Measurements from ENCODE around the gene TAF3.

Gene TAF3

DNA sequence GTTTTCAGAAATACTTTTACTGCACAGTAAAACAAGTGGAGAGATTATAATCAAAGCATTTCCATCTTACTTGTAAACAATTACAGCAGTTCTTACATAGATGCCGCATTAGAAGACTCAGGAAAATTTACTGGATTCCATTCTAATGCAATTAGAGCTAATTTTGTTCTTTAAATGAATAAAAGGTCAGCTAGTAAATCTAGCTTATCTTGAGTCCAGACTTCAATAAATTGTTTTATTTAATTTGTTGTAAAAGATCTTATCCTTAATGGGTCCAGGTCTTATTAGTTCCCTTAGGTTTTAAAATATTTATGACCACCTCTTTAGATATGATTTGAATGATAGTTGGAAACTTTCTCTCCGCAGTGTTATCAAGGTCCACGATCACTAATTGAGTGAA, 166.0 kb downstream of the TAF3 start:
- Histone ChIP-seq H2BK15ac (ENCODE audit: low read length) (no peak overlapping the region), H3K36me3 (replicated peaks in 1 of 2; ENCODE audit: control insufficient read depth in 2 of 2, insufficient read depth in 2 of 2, low read length in 2 of 2) (peaks cover 0 to 2% of the 10 kb centered on the region in 2 donors), H2AK5ac (ENCODE audit: low read depth, low read length) (no peak overlapping the region), H3K23ac (ENCODE audit: low read depth, low read length, poor library complexity) (no peak overlapping the region), H3K4me2 (ENCODE audit: insufficient read depth, low read length, poor library complexity, severe bottlenecking) (no peak overlapping the region), H3K4me3 (ENCODE audit: low read length in 2 of 2) (no peak overlapping the region), H3K79me1 (ENCODE audit: low read depth, low read length) (no peaks in the 10 kb centered on the region), H3K4ac (ENCODE audit: low read length) (no peak overlapping the region), H4K8ac (ENCODE audit: low read depth, low read length) (no peak overlapping the region), H3K4me1 (ENCODE audit: control insufficient read depth in 2 of 2, insufficient read depth in 1 of 2, low read depth in 1 of 2, low read length in 2 of 2) (no peaks in the 10 kb centered on the region), H3K18ac (ENCODE audit: low read length) (no peak overlapping the region), H2BK12ac (ENCODE audit: low read length) (no peak overlapping the region), H4K91ac (ENCODE audit: low read depth, low read length, poor library complexity) (no peak overlapping the region), H2BK5ac (ENCODE audit: low read length) (no peak overlapping the region), H3K9ac (ENCODE audit: low read depth, low read length, poor library complexity) (no peak overlapping the region), H3K14ac (ENCODE audit: low read length) (no peak overlapping the region), H2AFZ (ENCODE audit: low read length) (no peak overlapping the region), H3K27me3 (ENCODE audit: control insufficient read depth in 3 of 3, insufficient read depth in 3 of 3, low read depth in 1 of 3, low read length in 3 of 3) (no peaks in the 10 kb centered on the region), H3K9me3 (replicated peaks in 1 of 2; ENCODE audit: control insufficient read depth in 2 of 2, insufficient read depth in 1 of 2, low read depth in 1 of 2, low read length in 2 of 2) (no peaks in the 10 kb centered on the region), H3K27ac (replicated peaks; ENCODE audit: low read length) (no peak overlapping the region), H2BK120ac (ENCODE audit: low read depth, low read length) (no peak overlapping the region)
- no CpG with 5 or more reads among the region's 3 CpGs for WGBS, 2 donors (ENCODE audit: extremely low coverage in 2 of 2, insufficient read length in 2 of 2, insufficient replicate concordance in 1 of 2)
- DNase-seq (ENCODE audit: low spot score), result no peak

DNA sequence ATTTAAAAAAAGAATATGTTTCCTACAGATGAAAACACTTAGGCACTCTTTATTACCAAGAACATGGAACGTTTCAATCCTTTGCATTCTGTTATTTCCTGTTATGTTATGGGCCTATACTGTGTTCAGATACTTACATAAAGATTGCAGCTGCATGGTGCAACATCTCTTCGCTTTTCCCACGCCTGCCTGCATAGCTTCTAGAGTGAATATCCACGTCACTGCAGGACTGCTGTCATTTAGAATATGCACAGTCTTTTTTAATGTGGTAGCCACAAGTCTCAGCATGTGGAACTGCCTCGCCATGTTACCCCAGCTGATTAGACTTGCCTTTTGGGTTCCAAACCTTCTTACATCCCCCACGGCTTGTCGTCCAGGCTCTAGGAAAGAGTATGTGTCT, 166.6 kb downstream of the TAF3 start:
- peaks cover 0 to 2% of the 10 kb centered on the region in 2 donors for H3K36me3 ChIP-seq (replicated peaks in 1 of 2; ENCODE audit: control insufficient read depth in 2 of 2, insufficient read depth in 2 of 2, low read length in 2 of 2)
- no peak overlapping the region for H3K4ac ChIP-seq (ENCODE audit: low read length)
- no peak overlapping the region for H3K4me2 ChIP-seq (ENCODE audit: insufficient read depth, low read length, poor library complexity, severe bottlenecking)
- H4K8ac ChIP-seq (ENCODE audit: low read depth, low read length), result no peak overlapping the region
- no peak overlapping the region for H3K18ac ChIP-seq (ENCODE audit: low read length)
- H2BK15ac ChIP-seq (ENCODE audit: low read length), result no peak overlapping the region
- no peak overlapping the region for H2AFZ ChIP-seq (ENCODE audit: low read length)
- H3K27ac ChIP-seq (replicated peaks; ENCODE audit: low read length), result no peak overlapping the region
- peak overlapping the region; percentile 13 for H3K9ac ChIP-seq (ENCODE audit: low read depth, low read length, poor library complexity)
- no peaks in the 10 kb centered on the region for H3K4me1 ChIP-seq (ENCODE audit: control insufficient read depth in 2 of 2, insufficient read depth in 1 of 2, low read depth in 1 of 2, low read length in 2 of 2)
- no peaks in the 10 kb centered on the region for H3K27me3 ChIP-seq (ENCODE audit: control insufficient read depth in 3 of 3, insufficient read depth in 3 of 3, low read depth in 1 of 3, low read length in 3 of 3)
- H4K91ac ChIP-seq (ENCODE audit: low read depth, low read length, poor library complexity), result no peak overlapping the region
- H3K9me3 ChIP-seq (replicated peaks in 1 of 2; ENCODE audit: control insufficient read depth in 2 of 2, insufficient read depth in 1 of 2, low read depth in 1 of 2, low read length in 2 of 2), result no peaks in the 10 kb centered on the region
- H3K79me1 ChIP-seq (ENCODE audit: low read depth, low read length), result no peaks in the 10 kb centered on the region
- no peak overlapping the region for H2BK120ac ChIP-seq (ENCODE audit: low read depth, low read length)
- no peak overlapping the region for H2AK5ac ChIP-seq (ENCODE audit: low read depth, low read length)
- no peak overlapping the region for H2BK5ac ChIP-seq (ENCODE audit: low read length)
- DNase-seq (ENCODE audit: low spot score), result no peak
- H3K4me3 ChIP-seq (ENCODE audit: low read length in 2 of 2), result no peak overlapping the region
- no peak overlapping the region for H2BK12ac ChIP-seq (ENCODE audit: low read length)
- H3K23ac ChIP-seq (ENCODE audit: low read depth, low read length, poor library complexity), result no peak overlapping the region
- no CpG with 5 or more reads among the region's 7 CpGs for WGBS, 2 donors (ENCODE audit: extremely low coverage in 2 of 2, insufficient read length in 2 of 2, insufficient replicate concordance in 1 of 2)
- H3K14ac ChIP-seq (ENCODE audit: low read length), result peak overlapping the region; percentile 17

DNA sequence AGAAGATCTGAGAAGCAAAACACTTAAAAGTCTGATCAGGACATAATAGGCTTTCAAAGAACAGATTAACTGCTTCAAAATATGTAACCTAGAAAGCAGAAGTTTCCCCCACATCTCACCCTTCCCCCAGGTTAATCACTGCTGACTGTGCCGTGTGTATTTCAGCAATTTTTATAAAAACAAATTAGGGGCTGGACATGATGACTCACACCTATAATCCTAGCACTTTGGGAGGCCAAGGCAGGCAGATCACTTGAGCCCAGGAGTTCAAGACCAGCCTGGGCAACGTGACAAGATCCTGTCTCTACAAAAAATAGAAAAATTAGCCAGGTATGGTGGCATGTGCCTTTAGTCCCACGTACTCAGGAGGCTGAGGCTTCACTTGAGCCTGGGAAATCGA, 168.5 kb downstream of the TAF3 start:
- H2BK15ac ChIP-seq (ENCODE audit: low read length), result no peak overlapping the region
- H3K18ac ChIP-seq (ENCODE audit: low read length), result no peak overlapping the region
- no peak overlapping the region for H2BK5ac ChIP-seq (ENCODE audit: low read length)
- no peak overlapping the region for H2BK12ac ChIP-seq (ENCODE audit: low read length)
- H3K4me1 ChIP-seq (ENCODE audit: control insufficient read depth in 2 of 2, insufficient read depth in 1 of 2, low read depth in 1 of 2, low read length in 2 of 2), result no peaks in the 10 kb centered on the region
- no peak overlapping the region for H3K4me3 ChIP-seq (ENCODE audit: low read length in 2 of 2)
- H3K27me3 ChIP-seq (ENCODE audit: control insufficient read depth in 3 of 3, insufficient read depth in 3 of 3, low read depth in 1 of 3, low read length in 3 of 3), result no peaks in the 10 kb centered on the region
- H3K27ac ChIP-seq (replicated peaks; ENCODE audit: low read length), result no peak overlapping the region
- H3K4me2 ChIP-seq (ENCODE audit: insufficient read depth, low read length, poor library complexity, severe bottlenecking), result no peak overlapping the region
- H3K9me3 ChIP-seq (replicated peaks in 1 of 2; ENCODE audit: control insufficient read depth in 2 of 2, insufficient read depth in 1 of 2, low read depth in 1 of 2, low read length in 2 of 2), result no peaks in the 10 kb centered on the region
- no CpG with 5 or more reads among the region's 4 CpGs for WGBS, 2 donors (ENCODE audit: extremely low coverage in 2 of 2, insufficient read length in 2 of 2, insufficient replicate concordance in 1 of 2)
- H4K91ac ChIP-seq (ENCODE audit: low read depth, low read length, poor library complexity), result no peak overlapping the region
- no peak overlapping the region for H4K8ac ChIP-seq (ENCODE audit: low read depth, low read length)
- H2BK120ac ChIP-seq (ENCODE audit: low read depth, low read length), result no peak overlapping the region
- no peak overlapping the region for H3K23ac ChIP-seq (ENCODE audit: low read depth, low read length, poor library complexity)
- H3K4ac ChIP-seq (ENCODE audit: low read length), result no peak overlapping the region
- H3K9ac ChIP-seq (ENCODE audit: low read depth, low read length, poor library complexity), result no peak overlapping the region
- no peak for DNase-seq (ENCODE audit: low spot score)
- H3K79me1 ChIP-seq (ENCODE audit: low read depth, low read length), result no peaks in the 10 kb centered on the region
- peaks cover 0 to 2% of the 10 kb centered on the region in 2 donors for H3K36me3 ChIP-seq (replicated peaks in 1 of 2; ENCODE audit: control insufficient read depth in 2 of 2, insufficient read depth in 2 of 2, low read length in 2 of 2)
- H2AK5ac ChIP-seq (ENCODE audit: low read depth, low read length), result no peak overlapping the region
- H2AFZ ChIP-seq (ENCODE audit: low read length), result no peak overlapping the region
- H3K14ac ChIP-seq (ENCODE audit: low read length), result no peak overlapping the region

DNA sequence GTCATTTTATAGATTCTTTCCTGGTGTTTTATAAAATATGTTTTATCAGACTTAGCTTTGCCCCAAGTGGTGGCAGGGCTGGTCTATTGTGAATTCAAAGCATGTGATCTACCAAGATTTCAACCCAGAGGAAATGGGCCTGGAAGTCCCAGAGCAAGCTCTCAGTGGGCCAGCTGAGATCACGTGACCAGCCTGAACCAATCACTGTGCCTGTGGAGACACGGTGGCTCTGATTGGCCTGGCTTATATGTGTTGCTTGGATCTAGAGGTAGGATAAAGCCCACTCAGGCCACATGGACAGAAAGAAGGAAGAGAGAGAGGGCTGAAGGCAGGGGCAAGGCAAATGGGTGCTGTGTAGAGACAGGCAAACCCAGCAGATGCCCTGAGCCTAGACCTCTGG, 170.7 kb downstream of the TAF3 start:
- no peak overlapping the region for H3K14ac ChIP-seq (ENCODE audit: low read length)
- H3K18ac ChIP-seq (ENCODE audit: low read length), result no peak overlapping the region
- WGBS, 2 donors (ENCODE audit: extremely low coverage in 2 of 2, insufficient read length in 2 of 2, insufficient replicate concordance in 1 of 2), result no CpG with 5 or more reads among the region's 2 CpGs
- no peak overlapping the region for H4K91ac ChIP-seq (ENCODE audit: low read depth, low read length, poor library complexity)
- no peak overlapping the region for H4K8ac ChIP-seq (ENCODE audit: low read depth, low read length)
- no peak overlapping the region for H2BK15ac ChIP-seq (ENCODE audit: low read length)
- H3K9me3 ChIP-seq (replicated peaks in 1 of 2; ENCODE audit: control insufficient read depth in 2 of 2, insufficient read depth in 1 of 2, low read depth in 1 of 2, low read length in 2 of 2), result no peaks in the 10 kb centered on the region
- H3K27ac ChIP-seq (replicated peaks; ENCODE audit: low read length), result no peak overlapping the region
- no peak overlapping the region for H3K9ac ChIP-seq (ENCODE audit: low read depth, low read length, poor library complexity)
- no peak for DNase-seq (ENCODE audit: low spot score)
- H2BK120ac ChIP-seq (ENCODE audit: low read depth, low read length), result no peak overlapping the region
- no peak overlapping the region for H2AK5ac ChIP-seq (ENCODE audit: low read depth, low read length)
- H3K4me1 ChIP-seq (ENCODE audit: control insufficient read depth in 2 of 2, insufficient read depth in 1 of 2, low read depth in 1 of 2, low read length in 2 of 2), result no peaks in the 10 kb centered on the region
- no peak overlapping the region for H2BK5ac ChIP-seq (ENCODE audit: low read length)
- H3K4me2 ChIP-seq (ENCODE audit: insufficient read depth, low read length, poor library complexity, severe bottlenecking), result no peak overlapping the region
- no peak overlapping the region for H2BK12ac ChIP-seq (ENCODE audit: low read length)
- no peaks in the 10 kb centered on the region for H3K27me3 ChIP-seq (ENCODE audit: control insufficient read depth in 3 of 3, insufficient read depth in 3 of 3, low read depth in 1 of 3, low read length in 3 of 3)
- no peak overlapping the region for H2AFZ ChIP-seq (ENCODE audit: low read length)
- peaks cover 0 to 2% of the 10 kb centered on the region in 2 donors for H3K36me3 ChIP-seq (replicated peaks in 1 of 2; ENCODE audit: control insufficient read depth in 2 of 2, insufficient read depth in 2 of 2, low read length in 2 of 2)
- no peak overlapping the region for H3K23ac ChIP-seq (ENCODE audit: low read depth, low read length, poor library complexity)
- H3K79me1 ChIP-seq (ENCODE audit: low read depth, low read length), result no peaks in the 10 kb centered on the region
- no peak overlapping the region for H3K4ac ChIP-seq (ENCODE audit: low read length)
- H3K4me3 ChIP-seq (ENCODE audit: low read length in 2 of 2), result no peak overlapping the region

All from neuronal stem cell (in vitro differentiated cells).